ENCODE data around the gene NEO1.

The NEO1 gene

DNA sequence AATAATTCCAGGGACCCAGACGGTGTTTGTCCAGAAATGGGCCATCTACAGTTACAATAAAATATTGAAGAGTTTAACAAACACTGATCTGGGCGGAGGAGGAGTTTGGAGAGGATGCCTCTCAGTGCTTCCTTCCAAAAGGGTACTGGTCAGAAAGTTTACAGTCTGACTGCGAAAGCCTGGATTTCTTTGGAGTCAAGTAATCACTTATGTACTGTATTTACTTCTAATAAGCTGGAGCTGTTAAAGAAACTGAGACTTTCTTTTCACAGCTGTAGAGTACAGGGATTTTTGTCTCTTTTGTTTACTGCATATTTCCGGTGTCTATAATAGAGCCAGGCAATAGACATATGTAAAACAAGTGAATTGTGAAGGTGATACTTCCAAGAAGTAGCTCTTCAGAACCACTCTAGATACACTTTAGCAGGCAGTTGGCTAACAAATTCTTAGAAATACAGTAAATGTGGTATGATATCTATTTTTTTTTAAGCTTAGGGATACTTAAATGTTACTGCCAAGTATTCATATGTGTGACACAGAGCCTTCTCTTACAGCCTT lies 22.1 kb upstream of the NEO1 start:
- DNase-seq, result no peak

- no peak for DNase-seq
These were observed 20.6 kb upstream of the NEO1 start for GRCh38 chr15:73031648-73032047.

DNA sequence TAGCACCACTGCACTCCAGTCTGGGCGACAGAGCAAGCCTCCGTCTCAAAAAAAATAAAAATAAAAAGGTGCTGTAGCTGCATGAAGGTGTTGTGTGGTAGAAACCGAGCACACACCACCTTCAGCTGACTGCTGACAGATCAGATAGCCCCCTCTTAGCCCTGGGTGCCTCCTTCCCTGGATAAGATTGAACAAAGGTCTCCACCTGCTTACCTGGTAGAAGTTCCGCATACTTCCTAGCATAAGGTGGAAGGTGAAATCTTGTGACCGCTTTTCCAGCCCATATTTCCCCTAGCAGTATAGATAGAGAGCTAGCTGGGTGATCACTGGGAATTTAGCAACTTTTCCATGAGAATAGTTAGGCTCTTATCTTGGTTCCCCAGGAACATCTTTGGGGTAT lies 18.7 kb upstream of the NEO1 start:
- no peak for DNase-seq

DNA sequence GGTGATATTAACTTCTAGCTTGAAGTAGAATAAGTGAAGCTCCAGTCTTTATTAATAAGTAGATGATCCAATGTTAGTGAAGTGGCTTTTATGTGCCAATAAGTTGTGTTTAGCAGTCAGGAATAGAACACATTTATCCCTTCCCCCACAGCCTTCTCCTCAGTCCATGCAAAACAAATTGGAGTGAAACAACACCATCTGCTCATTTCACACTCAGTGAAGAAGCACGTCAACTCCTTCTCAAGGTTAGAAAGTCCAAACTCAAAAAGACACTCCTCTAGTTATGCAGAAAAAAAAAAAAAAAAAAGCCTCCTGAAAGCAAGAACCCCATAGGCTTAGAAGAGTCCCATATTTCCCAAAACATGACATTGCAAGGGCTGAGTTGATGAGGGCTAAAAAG lies 18.0 kb upstream of the NEO1 start:
- no peak for DNase-seq

DNA sequence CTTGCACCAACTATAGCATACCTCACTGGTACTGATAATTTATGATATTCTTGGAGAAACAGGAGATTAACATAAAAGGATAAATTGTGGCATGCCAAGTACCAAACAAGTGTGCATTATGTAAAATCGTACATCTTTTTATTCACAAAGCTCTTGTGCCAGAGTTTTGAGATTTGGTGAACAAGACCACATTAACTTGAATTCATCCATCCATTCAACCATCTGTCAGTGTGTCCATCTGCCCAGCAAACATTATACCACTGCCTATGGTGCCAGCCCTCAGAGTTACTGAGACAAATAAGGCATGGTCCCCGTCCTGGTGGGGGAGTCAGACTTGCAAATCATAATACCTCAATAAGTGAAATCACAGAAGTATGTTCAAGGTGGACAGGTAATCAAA lies 17.0 kb upstream of the NEO1 start:
- DNase-seq, result no peak

GRCh38 chr15:73038220-73038619 lies 14.0 kb upstream of the NEO1 start:
- no peak for DNase-seq

DNA sequence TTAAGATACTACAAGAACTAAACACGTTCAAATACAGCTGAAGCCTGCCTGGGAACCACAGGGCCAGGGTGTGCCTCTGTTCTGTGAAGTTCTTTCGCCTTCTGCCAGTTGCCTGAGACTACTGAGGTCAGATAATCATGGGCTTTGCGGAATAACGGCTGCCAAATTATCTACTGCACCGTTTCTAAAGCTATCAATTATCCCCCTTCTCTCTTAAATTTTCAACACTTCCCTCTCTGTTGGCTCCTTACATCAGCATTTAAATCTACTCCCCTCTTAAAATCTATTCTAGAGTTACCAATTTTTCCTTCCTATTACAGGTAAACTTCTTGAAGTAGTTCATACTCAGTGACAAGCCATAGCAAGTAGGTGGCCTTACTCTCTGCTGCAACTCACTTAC lies 6.2 kb upstream of the NEO1 start:
- no peak for DNase-seq

DNA sequence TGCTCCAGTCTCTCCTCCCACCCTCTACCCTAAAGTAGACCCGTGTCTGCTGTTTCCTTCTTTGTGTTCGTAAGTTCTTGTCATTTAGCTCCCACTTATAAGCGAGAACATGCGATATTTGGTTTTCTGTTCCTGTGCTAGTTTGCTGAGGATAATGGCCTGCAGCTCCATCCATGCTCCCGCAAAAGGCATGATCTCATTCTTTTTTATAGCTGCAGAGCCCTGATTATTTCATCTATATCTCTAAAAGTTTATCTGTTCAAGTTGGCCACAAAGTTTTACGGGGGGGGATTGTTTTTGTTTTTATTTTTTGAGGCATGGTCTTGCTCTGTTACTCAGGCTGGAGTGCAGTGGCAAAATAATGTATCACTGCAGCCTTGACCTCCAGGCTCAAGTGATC lies 4.4 kb upstream of the NEO1 start:
- DNase-seq, result no peak

GRCh38 chr15:73048624-73049295 lies 3.5 kb upstream of the NEO1 start:
- DNase-seq, result no peak

GRCh38 chr15:73049564-73050215 lies 2.6 kb upstream of the NEO1 start:
- no peak for DNase-seq

DNA sequence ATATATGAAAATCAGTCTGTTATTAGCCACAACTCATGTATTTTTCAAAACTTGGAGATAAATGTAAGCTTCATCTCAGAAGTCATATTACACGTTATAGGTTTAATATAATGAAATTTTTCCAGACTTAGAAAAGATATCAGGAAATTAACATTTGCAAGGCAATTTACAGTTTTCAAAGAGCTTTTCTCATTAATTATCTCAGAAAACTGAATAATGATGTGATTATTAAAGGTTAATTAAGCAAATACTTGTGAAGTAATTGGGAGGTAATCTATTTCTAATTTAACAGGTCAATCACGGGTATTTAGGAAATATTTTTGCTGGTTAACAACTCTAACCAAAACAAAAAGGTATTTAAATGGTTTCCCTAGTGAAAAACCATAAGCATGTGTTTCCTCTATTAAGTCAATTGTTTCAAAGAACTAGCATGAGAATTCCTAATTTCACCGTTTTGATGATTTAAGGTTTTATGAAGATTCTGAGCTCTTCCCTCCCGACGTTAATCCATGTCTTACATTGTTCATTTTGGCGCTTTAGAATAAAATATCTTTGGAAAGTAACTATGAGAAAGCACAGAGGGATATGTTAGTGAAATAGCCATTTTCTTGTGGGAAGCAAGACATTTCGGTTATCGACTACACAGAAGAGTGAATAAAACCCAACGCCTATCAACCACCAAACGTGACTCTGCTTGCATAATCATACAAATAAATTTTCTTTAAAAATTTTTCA lies 1.5 kb upstream of the NEO1 start:
- no peak for DNase-seq

DNA sequence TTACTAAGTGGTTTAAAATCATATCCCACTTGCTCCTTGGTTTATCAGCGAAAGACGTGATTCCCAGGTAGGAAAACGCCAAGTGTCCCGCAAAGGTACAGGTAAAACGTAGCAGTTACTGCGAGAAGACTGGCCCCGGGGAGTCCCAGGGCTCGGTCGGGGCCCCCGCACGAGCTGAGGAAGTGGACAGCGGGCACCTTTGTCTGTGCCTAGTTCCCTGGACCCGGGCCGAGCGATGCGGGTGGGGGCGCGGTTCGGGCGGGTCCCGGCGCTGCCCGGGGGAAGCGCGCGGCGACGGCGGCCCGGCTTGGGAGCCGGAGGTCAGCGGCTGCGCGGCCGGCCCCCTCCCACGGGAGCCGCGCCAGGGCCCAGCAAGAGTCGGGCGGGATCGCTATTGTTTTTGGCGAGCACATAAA lies 864 bp upstream of the NEO1 start:
- DNase-seq, result no peak

GRCh38 chr15:73052653-73053397 lies 562 bp downstream of the NEO1 start:
- peak; percentile 24 for DNase-seq

DNA sequence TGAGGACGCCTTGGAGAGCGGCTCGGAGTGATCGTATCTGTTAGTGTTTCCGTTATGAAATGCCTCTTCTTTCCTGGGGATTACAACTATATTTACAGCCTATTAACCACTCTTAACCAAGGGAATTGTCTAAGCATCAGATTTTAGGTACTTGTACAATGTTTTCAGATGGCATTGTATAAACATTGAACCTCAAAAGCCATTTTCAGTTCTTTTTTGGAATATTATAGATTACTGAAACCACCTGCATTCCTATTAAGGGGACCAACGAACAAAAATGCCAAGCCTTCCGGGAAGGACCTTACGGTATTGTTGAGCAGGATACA lies 1.1 kb downstream of the NEO1 start:
- DNase-seq, result no peak

GRCh38 chr15:73054417-73054953 lies 2.2 kb downstream of the NEO1 start:
- no peak for DNase-seq

GRCh38 chr15:73056460-73056859 lies 4.2 kb downstream of the NEO1 start:
- DNase-seq, result no peak

DNA sequence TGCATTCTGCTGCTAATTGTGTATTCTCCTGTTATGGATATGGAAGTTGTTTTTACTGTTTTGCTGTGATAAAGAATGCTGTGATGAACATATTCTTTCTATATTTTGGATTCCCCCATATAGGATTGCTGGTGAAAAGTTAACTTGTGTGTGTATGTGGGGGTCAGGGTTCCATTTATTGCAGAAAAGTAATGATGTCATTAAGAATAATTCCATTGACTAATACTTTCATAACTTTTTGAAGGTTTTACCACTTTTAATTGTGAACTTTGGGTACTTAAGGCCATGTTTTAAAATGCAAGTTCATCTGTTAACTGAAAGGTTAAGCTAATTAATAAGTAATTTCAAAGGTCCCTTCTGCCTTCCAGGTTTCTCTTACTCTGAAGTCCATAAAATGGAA lies 6.2 kb downstream of the NEO1 start:
- no peak for DNase-seq

DNA sequence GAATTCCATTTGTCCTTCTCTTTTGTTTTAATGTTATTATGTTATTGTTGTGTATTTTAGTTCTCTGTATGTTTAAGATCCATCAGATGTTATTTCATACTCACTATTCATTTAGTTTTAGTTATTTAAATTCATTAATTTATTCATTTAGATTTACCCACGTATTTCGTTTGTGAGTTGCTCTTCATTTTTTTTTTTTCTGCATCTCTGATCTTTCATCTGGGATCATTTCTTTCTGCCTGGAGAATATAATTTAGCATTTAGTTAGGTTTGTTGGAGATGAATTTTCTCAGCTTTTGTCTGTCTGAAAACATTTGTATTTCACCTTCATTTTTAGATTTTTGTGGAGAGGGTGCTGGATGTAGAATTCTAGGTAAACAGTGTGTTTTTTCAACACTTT lies 12.9 kb downstream of the NEO1 start:
- DNase-seq, result no peak

DNA sequence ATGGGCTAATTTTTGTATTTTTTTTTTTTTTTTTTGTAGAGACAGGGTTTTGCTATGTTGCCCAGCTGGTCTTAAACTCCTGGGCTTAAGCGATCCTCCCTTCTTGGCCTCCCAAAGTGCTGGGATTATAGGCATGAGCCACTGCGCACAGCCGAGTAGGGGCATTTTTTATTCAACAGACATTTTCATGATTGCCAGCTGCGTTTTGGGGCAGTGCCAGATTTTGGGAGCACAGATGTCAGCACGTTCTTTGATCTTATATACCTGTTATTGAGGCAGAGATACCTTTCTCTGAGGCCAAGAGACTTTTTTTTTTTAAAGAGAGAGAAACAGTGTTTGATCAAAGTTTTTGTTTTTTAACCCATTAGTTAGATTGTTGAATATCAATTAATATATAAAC lies 16.8 kb downstream of the NEO1 start:
- no peak for DNase-seq

DNA sequence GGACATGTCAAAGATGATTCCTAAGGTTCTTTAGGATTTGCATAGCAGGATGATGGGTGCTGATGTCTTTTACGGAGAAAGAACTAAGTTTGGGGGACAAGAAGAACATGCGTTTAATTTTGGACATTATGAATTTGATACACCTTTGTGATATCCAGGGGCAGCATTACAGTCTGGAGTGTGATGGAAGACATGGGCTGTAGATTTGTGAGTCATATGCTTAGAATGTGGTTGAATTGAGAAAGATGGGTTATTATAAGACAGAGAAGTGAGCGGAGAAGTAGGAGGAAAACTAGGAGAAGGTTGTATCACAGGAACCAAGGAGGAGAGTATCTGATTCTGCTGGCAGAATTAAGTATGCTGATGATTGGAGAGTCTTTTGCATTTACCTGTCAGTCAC lies 20.6 kb downstream of the NEO1 start:
- no peak for DNase-seq

DNA sequence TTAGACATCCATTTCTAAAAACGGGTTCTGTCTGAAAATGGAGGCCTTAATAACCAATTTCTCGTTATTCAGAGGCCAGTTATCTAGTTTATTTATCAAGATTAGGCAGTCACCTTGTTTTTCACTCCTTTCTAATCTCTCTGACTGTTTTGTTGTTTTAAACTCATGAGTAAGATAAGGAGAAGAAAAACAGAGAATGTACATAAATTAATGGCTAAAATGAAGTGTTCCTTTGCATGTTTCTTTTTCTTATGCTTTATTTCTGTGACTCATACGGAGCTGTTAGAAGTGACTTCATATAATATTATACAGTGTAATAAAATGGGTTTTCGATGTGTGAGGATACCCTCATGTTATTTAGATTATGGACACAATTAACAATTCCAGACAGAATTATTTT lies 22.0 kb downstream of the NEO1 start:
- DNase-seq, result no peak

DNA sequence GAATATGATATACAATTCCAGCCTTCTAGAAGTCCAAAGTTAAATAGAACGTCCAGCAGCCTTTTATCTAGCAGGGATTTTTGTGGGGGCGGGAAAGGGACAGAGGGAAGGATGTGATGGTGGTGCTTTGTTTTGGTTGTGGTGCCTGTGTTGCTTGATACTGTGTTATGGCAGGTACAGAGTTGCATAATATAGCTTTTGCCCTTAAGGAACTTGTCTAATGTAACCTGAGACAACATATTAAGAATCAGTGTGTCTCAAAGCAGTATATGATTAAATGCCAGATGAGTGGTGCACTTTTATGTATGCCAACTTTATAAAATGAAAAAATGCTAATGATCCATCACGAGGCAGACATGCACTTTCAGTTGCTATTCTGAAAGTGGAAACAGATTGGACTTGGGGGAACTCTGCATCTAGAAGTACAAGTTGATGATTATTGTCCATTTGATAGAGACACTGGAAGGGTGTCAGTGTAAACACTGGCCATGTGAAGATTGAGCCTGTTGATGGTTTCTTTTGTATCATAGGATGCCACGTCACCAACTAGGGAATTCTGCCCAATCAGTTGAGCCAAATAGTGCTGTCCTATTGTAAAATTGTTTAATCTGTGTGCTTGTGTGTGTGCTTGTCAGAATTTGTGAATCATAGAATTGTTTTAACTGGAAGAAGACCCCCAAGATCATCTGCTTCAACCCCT lies 23.0 kb downstream of the NEO1 start:
- DNase-seq, result no peak

- no peak for DNase-seq
These were observed 26.0 kb downstream of the NEO1 start for GRCh38 chr15:73078291-73078690.
